ENCODE data around the gene KLHL2.

GRCh38 chr4:165210566-165210965 is 3.2 kb downstream of the KLHL2 start:
- no peak for TF ChIP-seq NFE2L2 (IDR thresholded peaks at IDR 0.05; ENCODE audit: low read length)
- TF ChIP-seq, protein P1, sequence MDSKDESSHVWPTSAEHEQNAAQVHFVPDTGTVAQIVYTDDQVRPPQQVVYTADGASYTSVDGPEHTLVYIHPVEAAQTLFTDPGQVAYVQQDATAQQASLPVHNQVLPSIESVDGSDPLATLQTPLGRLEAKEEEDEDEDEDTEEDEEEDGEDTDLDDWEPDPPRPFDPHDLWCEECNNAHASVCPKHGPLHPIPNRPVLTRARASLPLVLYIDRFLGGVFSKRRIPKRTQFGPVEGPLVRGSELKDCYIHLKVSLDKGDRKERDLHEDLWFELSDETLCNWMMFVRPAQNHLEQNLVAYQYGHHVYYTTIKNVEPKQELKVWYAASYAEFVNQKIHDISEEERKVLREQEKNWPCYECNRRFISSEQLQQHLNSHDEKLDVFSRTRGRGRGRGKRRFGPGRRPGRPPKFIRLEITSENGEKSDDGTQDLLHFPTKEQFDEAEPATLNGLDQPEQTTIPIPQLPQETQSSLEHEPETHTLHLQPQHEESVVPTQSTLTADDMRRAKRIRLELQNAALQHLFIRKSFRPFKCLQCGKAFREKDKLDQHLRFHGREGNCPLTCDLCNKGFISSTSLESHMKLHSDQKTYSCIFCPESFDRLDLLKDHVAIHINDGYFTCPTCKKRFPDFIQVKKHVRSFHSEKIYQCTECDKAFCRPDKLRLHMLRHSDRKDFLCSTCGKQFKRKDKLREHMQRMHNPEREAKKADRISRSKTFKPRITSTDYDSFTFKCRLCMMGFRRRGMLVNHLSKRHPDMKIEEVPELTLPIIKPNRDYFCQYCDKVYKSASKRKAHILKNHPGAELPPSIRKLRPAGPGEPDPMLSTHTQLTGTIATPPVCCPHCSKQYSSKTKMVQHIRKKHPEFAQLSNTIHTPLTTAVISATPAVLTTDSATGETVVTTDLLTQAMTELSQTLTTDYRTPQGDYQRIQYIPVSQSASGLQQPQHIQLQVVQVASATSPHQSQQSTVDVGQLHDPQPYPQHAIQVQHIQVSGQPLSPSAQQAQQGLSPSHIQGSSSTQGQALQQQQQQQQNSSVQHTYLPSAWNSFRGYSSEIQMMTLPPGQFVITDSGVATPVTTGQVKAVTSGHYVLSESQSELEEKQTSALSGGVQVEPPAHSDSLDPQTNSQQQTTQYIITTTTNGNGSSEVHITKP (CRISPR knock-in tag; IDR thresholded peaks at IDR 0.05; ENCODE audit: low read depth), result no peak
- TF ChIP-seq, protein P2, sequence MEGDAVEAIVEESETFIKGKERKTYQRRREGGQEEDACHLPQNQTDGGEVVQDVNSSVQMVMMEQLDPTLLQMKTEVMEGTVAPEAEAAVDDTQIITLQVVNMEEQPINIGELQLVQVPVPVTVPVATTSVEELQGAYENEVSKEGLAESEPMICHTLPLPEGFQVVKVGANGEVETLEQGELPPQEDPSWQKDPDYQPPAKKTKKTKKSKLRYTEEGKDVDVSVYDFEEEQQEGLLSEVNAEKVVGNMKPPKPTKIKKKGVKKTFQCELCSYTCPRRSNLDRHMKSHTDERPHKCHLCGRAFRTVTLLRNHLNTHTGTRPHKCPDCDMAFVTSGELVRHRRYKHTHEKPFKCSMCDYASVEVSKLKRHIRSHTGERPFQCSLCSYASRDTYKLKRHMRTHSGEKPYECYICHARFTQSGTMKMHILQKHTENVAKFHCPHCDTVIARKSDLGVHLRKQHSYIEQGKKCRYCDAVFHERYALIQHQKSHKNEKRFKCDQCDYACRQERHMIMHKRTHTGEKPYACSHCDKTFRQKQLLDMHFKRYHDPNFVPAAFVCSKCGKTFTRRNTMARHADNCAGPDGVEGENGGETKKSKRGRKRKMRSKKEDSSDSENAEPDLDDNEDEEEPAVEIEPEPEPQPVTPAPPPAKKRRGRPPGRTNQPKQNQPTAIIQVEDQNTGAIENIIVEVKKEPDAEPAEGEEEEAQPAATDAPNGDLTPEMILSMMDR (CRISPR knock-in tag; IDR thresholded peaks at IDR 0.05), result no peak
- no peak for TF ChIP-seq ZBTB20 (CRISPR knock-in tag; IDR thresholded peaks at IDR 0.05; ENCODE audit: borderline replicate concordance, low read depth)
- no peak for TF ChIP-seq ZNF317 (CRISPR knock-in tag; IDR thresholded peaks at IDR 0.05)
- no peak for TF ChIP-seq ZNF790 (CRISPR knock-in tag; IDR thresholded peaks at IDR 0.05; ENCODE audit: borderline replicate concordance)
- TF ChIP-seq GTF2F1 (IDR thresholded peaks at IDR 0.05; ENCODE audit: low read length), result no peak
- no peak for TF ChIP-seq POLR2AphosphoS5 (IDR thresholded peaks at IDR 0.05; ENCODE audit: low read depth, low read length)
- no peak for TF ChIP-seq MYNN (CRISPR knock-in tag; IDR thresholded peaks at IDR 0.05; ENCODE audit: low read depth)
- no peak for TF ChIP-seq TRAFD1 (CRISPR knock-in tag; IDR thresholded peaks at IDR 0.05; ENCODE audit: borderline replicate concordance)
- TF ChIP-seq ZSCAN31 (CRISPR knock-in tag; IDR thresholded peaks at IDR 0.05; ENCODE audit: low read depth), result no peak
- TF ChIP-seq POLR2G (IDR thresholded peaks at IDR 0.05; ENCODE audit: low read depth, low read length), result no peak
- no peak for TF ChIP-seq NONO (IDR thresholded peaks at IDR 0.05)
- TF ChIP-seq NONO (CRISPR knock-in tag; conservative IDR thresholded peaks at IDR 0.05), result no peak
